GM18526 (cell line): ENCODE data around the gene ZXDA.
"Not testable (repeated sequence)": the region's sequence is repeated elsewhere in the genome, so short reads cannot be mapped to it uniquely, and the experiment has no call there.

Experiments used
- POLR2A ChIP-seq: IDR thresholded peaks from 3 replicates; pipeline ENCODE4 v1.6.1; 2011; ENCODE audit not compliant: insufficient read length; ENCODE audit errors: extremely low read depth

Gene ZXDA

GRCh38 chrX:57910287-57910912 lies at the start of gene ZXDA:
ZXDA (minus strand) TSS chrX:57910458; CDS start chrX:57910420, 38 bp downstream.
- TF ChIP-seq POLR2A: not testable (repeated sequence)

GRCh38 chrX:57952320-57952678 lies 42.0 kb upstream of the ZXDA start:
- no peak for TF ChIP-seq POLR2A

GRCh38 chrX:57951666-57952319 lies 41.5 kb upstream of the ZXDA start:
- TF ChIP-seq POLR2A: no peak

GRCh38 chrX:57933321-57933720 lies 23.1 kb upstream of the ZXDA start:
- no peak for TF ChIP-seq POLR2A

- no peak for TF ChIP-seq POLR2A
Observed at GRCh38 chrX:57932266-57932665, 22.0 kb upstream of the ZXDA start.

GRCh38 chrX:57930051-57930450 lies 19.8 kb upstream of the ZXDA start:
- no peak for TF ChIP-seq POLR2A

GRCh38 chrX:57929373-57929772 lies 19.1 kb upstream of the ZXDA start:
- TF ChIP-seq POLR2A: no peak

GRCh38 chrX:57925806-57926205 lies 15.5 kb upstream of the ZXDA start:
- TF ChIP-seq POLR2A: no peak

- TF ChIP-seq POLR2A: no peak
Observed at GRCh38 chrX:57918750-57919436, 8.6 kb upstream of the ZXDA start.

GRCh38 chrX:57915680-57916079 lies 5.4 kb upstream of the ZXDA start:
- TF ChIP-seq POLR2A: no peak

- no peak for TF ChIP-seq POLR2A
Observed at GRCh38 chrX:57906790-57907189, 3.5 kb downstream of the ZXDA start.

GRCh38 chrX:57905141-57905540 lies 5.1 kb downstream of the ZXDA start:
- TF ChIP-seq POLR2A: no peak

- no peak for TF ChIP-seq POLR2A
Observed at GRCh38 chrX:57904176-57904880, 5.9 kb downstream of the ZXDA start.

GRCh38 chrX:57902633-57903032 lies 7.6 kb downstream of the ZXDA start:
- TF ChIP-seq POLR2A: no peak

GRCh38 chrX:57901466-57901865 lies 8.8 kb downstream of the ZXDA start:
- TF ChIP-seq POLR2A: no peak

- no peak for TF ChIP-seq POLR2A
Observed at GRCh38 chrX:57900975-57901374, 9.3 kb downstream of the ZXDA start.
